Stimulated activated CD8-positive, alpha-beta memory T cell treated with anti-CD3 and anti-CD28 coated beads, Interleukin-12 subunit alpha, Interleukin-12 subunit beta, amount 100 ng/mL, for 4 hours (primary cell): ENCODE measurements around the gene IQCK.

Source experiments
- DNase-seq: peaks from one replicate; pipeline ENCODE4 v3.0.0-alpha.2; 2020; ENCODE audit warnings: low read depth

Gene IQCK

GRCh38 chr16:19861133-19861532 lies 143.1 kb downstream of the IQCK start:
- no peak for DNase-seq

DNA sequence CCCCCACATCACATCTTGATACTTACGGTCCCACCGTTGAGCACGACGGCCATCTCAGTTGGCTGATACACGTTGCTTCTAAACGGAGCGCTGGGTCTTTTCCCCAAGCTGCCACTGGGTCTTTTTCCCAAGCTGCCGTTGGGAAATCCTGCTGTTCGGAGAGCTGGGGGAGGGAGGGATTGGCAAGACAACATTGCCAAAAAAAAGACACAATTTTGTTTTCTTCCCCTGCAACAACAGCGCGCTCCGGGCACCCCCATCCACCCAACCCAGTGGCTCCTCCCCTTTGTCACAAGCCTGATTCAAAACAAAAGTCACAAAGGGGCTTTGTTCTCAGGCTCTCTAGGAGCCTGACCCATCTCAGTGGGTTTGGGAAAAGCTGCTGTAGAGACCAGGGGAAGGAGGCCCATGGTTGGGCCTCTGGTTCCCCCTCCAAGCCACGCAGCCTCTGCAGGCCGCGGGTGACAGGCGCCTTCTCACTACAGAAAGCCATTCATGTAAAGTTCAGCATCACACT lies 143.8 kb downstream of the IQCK start:
- DNase-seq = no peak

GRCh38 chr16:19863990-19864389 lies 145.9 kb downstream of the IQCK start:
- DNase-seq = no peak

DNA sequence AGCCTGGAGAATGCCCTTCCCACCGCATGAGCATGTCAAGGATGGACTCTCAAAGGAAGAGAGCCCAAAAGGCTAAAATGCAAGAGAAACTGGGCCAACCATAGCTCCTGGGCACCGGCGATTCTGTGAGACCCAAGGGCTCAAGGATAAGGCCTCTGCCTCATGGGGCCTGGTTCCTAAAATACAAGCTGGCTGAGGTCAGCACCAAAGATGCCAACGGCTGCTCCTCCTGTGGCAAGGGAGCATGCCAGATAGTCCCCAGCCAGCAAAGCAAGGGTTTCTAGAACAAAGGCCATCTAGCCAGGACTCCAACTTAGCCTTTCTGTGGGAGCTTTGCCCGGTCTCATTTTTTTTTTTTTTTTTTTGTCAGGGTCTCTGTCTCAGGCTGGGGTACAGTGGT lies 146.5 kb downstream of the IQCK start:
- DNase-seq = no peak

GRCh38 chr16:19868421-19868820 lies 150.3 kb downstream of the IQCK start:
- DNase-seq = no peak

- DNase-seq = no peak
These were observed 153.7 kb downstream of the IQCK start for GRCh38 chr16:19871721-19872120.

DNA sequence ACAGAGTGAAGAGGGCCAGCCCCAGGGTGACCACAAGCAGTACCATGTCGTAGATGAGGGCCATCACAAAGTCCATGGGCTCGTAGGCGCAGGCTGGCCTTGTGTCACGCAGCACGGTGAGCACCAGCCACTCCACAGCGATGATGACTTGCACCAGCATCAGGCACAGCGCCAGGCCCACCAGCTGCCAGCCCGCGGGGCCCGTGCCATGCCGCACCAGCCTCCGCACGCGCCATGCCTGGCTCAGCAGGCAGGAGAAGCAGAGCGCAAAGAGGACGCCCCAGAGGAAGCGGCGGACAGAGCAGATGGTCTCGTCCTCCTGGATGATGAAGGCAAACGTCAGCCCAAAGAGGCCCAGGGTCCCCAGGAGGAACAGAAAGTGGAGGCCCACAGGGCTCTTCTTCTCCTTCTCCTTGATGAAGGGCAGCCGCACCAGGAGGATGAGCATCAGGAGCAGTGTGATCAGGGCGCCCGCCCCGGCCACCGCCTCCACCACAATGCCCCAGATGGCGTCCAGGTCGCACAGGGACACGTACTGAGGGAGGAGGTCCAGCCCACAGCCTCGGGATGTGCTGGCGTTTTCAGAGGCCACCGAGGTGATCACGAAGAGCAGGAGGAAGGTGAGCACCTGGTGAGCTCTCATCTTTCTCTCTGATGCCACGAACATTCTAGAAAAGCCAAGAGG lies 154.2 kb downstream of the IQCK start:
- no peak for DNase-seq

- no peak for DNase-seq
These were observed 154.9 kb downstream of the IQCK start for GRCh38 chr16:19872935-19873334.

- DNase-seq = no peak
These were observed 156.0 kb downstream of the IQCK start for GRCh38 chr16:19874026-19874425.

DNA sequence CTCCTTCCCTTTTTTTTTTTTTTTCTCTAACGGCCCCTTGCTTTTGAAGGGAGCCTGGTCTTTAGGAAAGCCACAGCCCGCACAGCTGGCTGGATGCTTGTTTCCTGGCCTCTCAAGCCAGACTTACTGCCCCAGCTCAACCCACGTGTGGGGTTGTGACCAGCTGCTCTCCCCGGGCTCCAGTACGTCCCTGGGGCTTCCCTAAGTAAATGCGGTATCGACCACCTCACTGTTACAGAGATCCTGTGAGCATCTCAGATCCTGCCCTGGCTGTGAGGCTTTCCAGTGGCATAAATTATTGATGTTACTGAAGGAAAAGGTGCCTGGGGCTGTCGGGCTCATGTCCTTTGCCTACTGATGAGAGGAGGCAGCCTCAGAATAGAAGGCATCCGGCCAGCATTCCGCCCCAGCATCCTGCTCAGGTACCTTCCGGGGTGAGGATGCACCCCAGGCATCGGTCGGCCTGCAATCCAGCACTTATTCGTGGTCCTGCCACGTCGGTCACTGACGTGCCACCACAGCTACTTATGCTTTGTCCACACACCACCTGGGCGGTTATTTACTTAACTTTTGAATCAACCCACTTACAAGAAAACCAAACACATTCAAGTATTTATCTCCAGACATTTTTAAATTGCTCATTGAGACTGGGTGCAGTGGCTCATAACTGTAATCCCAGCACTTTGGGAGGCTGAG lies 156.9 kb downstream of the IQCK start:
- no peak for DNase-seq

- no peak for DNase-seq
These were observed 157.8 kb downstream of the IQCK start for GRCh38 chr16:19875900-19876299.

DNA sequence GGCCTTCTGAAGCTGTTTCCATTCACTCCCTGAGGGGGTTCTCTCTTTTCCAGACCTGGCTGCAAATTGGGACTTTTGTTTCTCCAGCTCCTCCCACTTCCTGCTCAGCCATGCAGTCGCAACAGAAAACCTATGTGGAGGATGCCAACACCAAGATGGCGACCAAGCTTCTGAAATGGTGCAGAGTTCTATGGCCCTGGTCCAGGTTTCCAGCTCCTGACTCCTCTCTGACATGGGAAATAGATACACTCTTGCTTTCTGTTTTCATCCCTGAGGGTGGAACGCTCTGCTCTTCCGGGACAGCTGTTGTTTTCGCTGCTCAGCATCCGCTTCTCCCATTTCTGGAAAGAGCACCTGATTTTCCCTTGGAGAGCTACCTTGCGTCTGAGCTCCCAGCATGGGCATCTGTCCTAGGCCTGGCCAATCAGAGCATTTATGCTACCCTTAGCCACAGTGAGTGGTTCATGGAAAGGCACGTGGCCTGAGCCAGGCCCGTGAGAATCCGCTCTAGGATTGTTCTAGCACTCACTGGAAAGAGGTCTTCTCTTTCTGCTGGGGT lies 158.5 kb downstream of the IQCK start:
- no peak for DNase-seq

GRCh38 chr16:19878757-19879156 lies 160.7 kb downstream of the IQCK start:
- no peak for DNase-seq

DNA sequence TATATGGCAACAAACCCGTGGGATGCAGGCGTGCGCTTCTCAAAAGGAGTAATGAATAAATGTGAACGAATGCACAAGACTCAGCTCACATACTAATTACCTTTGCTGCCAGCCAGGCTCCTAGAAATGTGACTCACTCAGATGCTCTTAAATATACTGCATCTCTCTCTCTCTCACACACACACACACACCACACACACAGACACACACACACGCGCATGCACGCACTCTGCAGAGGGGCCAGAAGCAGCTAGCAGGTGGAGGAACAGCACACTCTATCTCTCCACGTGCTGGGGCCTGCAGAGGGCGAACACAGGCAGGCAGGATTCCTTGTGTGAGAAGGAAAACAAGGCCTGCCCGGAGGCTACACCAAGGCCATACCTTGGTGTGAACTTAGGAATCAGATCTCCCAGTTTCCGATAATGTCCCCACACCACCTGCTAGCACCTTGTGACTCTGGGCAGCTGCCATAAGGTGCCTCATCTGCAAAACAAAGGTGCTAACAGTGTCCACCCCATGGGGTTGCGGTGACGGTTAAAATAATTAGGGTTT lies 161.2 kb downstream of the IQCK start:
- no peak for DNase-seq

DNA sequence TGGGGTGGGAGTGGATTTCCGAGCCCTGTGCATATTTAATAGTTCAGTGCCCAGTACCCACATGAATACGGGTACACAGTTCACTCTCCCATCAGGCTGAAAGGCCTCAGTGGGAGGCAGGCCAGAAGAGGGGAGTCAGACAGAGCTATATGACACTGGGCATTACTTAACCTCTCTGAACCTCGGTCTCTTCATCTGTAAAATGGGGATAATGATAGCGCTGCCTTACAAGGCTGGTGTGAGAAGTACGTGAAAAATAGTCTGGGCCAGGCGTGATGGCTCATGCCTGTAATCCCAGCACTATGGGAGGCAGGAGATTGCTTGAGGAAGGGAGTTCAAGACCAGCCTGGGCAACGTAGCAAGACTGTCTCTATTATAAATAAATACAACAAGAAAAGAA lies 163.0 kb downstream of the IQCK start:
- DNase-seq = no peak

DNA sequence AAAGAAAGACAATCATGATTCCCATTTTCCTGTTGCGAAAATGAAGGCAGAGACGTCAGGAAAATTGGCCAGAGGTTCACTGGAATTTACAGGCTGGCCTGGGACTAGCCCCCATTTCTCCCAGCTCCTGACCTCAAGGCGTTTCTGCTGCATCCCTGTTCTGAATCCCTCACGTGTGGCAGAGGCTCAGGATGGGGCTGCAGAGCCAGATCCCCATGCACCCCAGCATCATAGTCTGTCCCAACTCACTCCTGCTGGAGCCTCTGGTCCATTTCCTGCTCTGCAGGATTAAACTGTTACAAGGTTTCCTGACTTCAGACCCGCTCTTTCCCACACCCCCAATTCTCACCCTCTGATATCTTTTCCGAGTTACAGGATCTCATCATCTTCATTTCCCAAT lies 163.7 kb downstream of the IQCK start:
- DNase-seq = no peak

DNA sequence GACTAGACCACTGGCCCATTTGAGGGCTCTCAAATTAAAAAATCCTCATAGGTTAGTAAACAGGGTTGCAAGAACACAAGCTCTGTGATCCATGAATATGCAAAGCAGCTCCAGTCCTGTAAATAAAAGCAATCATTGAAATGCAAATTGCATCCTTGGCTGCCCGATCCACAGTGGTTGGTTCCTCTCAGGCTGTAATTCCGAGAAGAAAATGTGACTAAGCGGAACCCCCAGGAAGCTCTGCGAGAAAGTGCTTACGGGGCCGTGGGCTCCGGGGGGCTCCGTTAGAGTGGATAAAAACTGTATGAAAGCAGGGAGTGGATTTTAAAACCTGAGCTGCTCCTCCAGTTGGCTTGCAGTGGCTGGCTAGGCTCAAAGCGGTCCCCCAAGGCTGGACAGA lies 164.1 kb downstream of the IQCK start:
- no peak for DNase-seq

DNA sequence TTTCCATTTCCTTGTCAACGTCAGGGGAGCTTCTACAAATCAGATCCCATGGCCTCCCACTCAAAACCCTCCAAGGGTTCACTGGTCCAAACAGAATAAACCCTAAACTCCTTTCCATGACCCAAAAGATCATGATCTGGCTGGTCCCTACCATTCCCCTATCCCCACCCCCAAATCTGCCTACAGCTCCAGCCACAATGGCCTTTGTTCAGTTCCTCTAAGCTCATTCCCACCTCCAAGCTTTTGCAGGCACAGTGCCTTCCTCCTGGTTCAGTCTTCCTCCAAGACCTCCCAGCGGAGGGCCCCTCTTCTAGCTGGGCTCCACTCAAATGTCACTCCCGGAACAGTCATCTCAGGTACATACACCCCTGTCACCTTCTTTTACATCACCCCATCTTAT lies 164.6 kb downstream of the IQCK start:
- no peak for DNase-seq

- no peak for DNase-seq
These were observed 165.4 kb downstream of the IQCK start for GRCh38 chr16:19883296-19883965.

GRCh38 chr16:19883966-19884485 lies 166.0 kb downstream of the IQCK start:
- DNase-seq = no peak

- DNase-seq = peak; percentile 13
These were observed 166.8 kb downstream of the IQCK start, which contains the start of gene GPRC5B for GRCh38 chr16:19884611-19885450. Gene GPRC5B (minus strand): TSS chr16:19884848. CDS start chr16:19872845, 12,003 bp downstream.
